Peyer's patch (tissue), 4 donors: ENCODE data around the gene TBCD. TPM values are rescaled to one million over a fixed set of nuclear protein-coding genes. Genes with fewer than 3 reads are reported as not detected.

Experiments
- DNase-seq, 3 donors: peaks; one replicate each; pipeline ENCODE4 v3.0.0-alpha.2; 2017 to 2019
- H3K27ac ChIP-seq, 4 donors: fragments of 200-600 bp; sonication (generic); one replicate each; pipeline ENCODE4 v1.5.1; 2016 to 2019
- H3K27me3 ChIP-seq, 2 donors: fragments of 200-600 bp; sonication (generic); one replicate each; pipeline ENCODE4 v1.5.1; 2019
- H3K36me3 ChIP-seq, 3 donors: fragments of 200-600 bp; sonication (generic); one replicate each; pipeline ENCODE4 v1.5.1; 2016 to 2019
- H3K4me1 ChIP-seq, 4 donors: fragments of 200-600 bp; sonication (generic); one replicate each; pipeline ENCODE4 v1.5.1; 2016 to 2019
- H3K4me3 ChIP-seq, 4 donors: fragments of 200-600 bp; sonication (generic); 1 replicate in 3 of 4; 2 replicates in 1 of 4; pipeline ENCODE4 v1.5.1; 2016 to 2019; ENCODE audit warnings: mild to moderate bottlenecking in 1 of 4
- H3K9me3 ChIP-seq, 4 donors: fragments of 200-600 bp; sonication (generic); one replicate each; pipeline ENCODE4 v1.5.1; 2016 to 2019; ENCODE audit warnings: mild to moderate bottlenecking in 1 of 4
- POLR2A ChIP-seq, 2 donors: fragments of 450-650 bp; IDR thresholded peaks; one replicate each; pipeline ENCODE4 v1.5.1; 2017; ENCODE audit warnings: antibody characterized with exemption in 2 of 2, mild to moderate bottlenecking in 2 of 2, moderate library complexity in 2 of 2
- total RNA-seq, 4 donors: library from RNA; depleted of rRNA; stranded (reverse); fragments of >200 nt; gene quantifications; one replicate each; pipeline ENCODE4 v1.1.0, GENCODE V29; 2016
- TF ChIP-seq, protein P1 (sequence below), 6 experiments: fragments of 450-650 bp in 4 of 6; fragments of 200-600 bp in 2 of 6; sonication (generic) in 1 of 6; IDR thresholded peaks; one replicate each; pipeline ENCODE4 v1.5.1; 2017 to 2019; ENCODE audit warnings: antibody characterized with exemption in 6 of 6, mild to moderate bottlenecking in 3 of 6, moderate library complexity in 1 of 6

TBCD gene
- total RNA-seq, 4 donors from 2014 or later: 58.7 to 130 (median 74.8) TPM

- Histone ChIP-seq H3K9me3 (no peaks in the 10 kb centered on the region), H3K36me3 (peaks cover 0 to 34% (median 0%) of the 10 kb centered on the region in 3 donors), H3K27me3 (no peaks in the 10 kb centered on the region), H3K27ac (no peak overlapping the region), H3K4me3 (no peak overlapping the region), H3K4me1 (no peaks in the 10 kb centered on the region)
- no peak for TF ChIP-seq POLR2A (IDR thresholded peaks at IDR 0.05)
- TF ChIP-seq, protein P1, sequence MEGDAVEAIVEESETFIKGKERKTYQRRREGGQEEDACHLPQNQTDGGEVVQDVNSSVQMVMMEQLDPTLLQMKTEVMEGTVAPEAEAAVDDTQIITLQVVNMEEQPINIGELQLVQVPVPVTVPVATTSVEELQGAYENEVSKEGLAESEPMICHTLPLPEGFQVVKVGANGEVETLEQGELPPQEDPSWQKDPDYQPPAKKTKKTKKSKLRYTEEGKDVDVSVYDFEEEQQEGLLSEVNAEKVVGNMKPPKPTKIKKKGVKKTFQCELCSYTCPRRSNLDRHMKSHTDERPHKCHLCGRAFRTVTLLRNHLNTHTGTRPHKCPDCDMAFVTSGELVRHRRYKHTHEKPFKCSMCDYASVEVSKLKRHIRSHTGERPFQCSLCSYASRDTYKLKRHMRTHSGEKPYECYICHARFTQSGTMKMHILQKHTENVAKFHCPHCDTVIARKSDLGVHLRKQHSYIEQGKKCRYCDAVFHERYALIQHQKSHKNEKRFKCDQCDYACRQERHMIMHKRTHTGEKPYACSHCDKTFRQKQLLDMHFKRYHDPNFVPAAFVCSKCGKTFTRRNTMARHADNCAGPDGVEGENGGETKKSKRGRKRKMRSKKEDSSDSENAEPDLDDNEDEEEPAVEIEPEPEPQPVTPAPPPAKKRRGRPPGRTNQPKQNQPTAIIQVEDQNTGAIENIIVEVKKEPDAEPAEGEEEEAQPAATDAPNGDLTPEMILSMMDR (IDR thresholded peaks at IDR 0.05): no peak
- peak in 2 of 3 donors; percentile 59 for DNase-seq
Observed at GRCh38 chr17:82922646-82923045, 170.8 kb downstream of the TBCD start.

DNA sequence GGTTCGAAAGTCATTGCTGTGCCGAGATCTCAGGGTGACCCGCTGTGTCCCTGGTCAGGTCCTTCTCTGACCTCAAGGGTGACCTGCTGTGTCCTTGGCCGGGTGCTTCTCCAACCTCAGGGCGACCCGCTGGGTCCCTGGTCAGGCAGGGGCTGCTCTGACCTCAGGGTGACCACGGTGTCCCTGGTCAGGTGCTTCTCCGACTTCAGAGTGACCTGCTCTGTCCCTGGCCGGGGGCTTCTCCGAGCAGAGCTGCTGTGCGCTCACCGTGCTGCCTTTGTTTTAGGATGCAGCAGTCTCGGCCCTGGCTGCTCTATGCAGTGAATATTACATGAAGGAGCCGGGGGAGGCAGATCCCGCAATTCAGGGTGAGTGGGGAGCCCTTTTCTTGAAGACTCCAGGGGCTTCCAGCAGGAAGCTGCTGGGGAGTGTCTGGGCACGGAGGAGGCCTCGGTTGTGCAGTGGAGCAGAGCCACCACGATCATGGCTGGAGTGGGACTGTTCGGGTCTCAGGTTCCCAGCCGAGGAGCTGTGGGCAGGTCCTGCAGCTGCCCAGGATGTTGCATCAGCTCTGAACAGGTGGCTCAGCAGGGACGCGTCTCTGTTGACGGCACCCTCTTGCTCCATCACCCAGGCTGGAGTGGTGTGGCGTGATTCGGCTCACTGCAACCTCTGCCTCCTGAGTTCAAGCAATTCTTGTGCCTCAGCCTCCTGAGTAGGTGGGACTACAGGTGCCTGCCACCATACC lies 171.7 kb downstream of the TBCD start:
- Histone ChIP-seq H3K9me3 (no peaks in the 10 kb centered on the region), H3K27ac (no peak overlapping the region), H3K4me3 (no peak overlapping the region), H3K4me1 (no peaks in the 10 kb centered on the region), H3K36me3 (peaks cover 0 to 39% (median 0%) of the 10 kb centered on the region in 3 donors), H3K27me3 (no peaks in the 10 kb centered on the region)
- DNase-seq: no peak
- TF ChIP-seq, protein P1 (IDR thresholded peaks at IDR 0.05): no peak
- TF ChIP-seq POLR2A (IDR thresholded peaks at IDR 0.05): no peak

GRCh38 chr17:82924214-82924613 lies 172.3 kb downstream of the TBCD start:
- TF ChIP-seq, protein P1 (IDR thresholded peaks at IDR 0.05): no peak
- peaks cover 0 to 46% (median 0%) of the 10 kb centered on the region in 3 donors for H3K36me3 ChIP-seq
- H3K9me3 ChIP-seq: no peaks in the 10 kb centered on the region
- H3K27me3 ChIP-seq: no peaks in the 10 kb centered on the region
- H3K4me1 ChIP-seq: no peaks in the 10 kb centered on the region
- no peak overlapping the region for H3K4me3 ChIP-seq
- DNase-seq: no peak
- H3K27ac ChIP-seq: no peak overlapping the region

- H3K36me3 ChIP-seq: peaks cover 0 to 52% (median 0%) of the 10 kb centered on the region in 3 donors
- no peaks in the 10 kb centered on the region for H3K27me3 ChIP-seq
- no peak for DNase-seq
- H3K4me1 ChIP-seq: no peaks in the 10 kb centered on the region
- no peak overlapping the region for H3K4me3 ChIP-seq
- no peak overlapping the region for H3K27ac ChIP-seq
- H3K9me3 ChIP-seq: no peaks in the 10 kb centered on the region
- no peak for TF ChIP-seq POLR2A (IDR thresholded peaks at IDR 0.05)
- TF ChIP-seq, protein P1 (IDR thresholded peaks at IDR 0.05): no peak
Observed at GRCh38 chr17:82924812-82925211, 172.9 kb downstream of the TBCD start.

DNA sequence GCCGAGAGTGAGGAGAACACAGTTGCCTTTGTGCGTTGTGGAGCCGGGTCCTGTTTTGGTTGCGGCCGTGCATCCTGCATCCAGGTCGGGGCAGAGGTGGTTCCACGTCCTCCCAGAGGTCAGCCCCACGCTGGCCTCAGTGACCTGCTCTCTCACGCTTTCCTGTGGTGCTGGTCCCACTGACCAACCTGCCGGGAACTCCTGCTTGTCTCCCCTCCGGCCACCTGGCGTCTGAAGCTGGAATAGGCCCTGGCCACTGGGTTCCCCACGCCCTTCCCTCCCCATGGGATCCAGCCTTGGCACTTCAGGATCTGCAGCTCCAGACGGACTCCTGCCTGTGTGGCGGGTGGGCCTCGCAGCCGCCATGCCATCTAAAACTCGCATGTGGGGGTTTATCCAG lies 173.5 kb downstream of the TBCD start:
- H3K27ac ChIP-seq: no peak overlapping the region
- no peak overlapping the region for H3K4me3 ChIP-seq
- no peak for DNase-seq
- no peak for TF ChIP-seq POLR2A (IDR thresholded peaks at IDR 0.05)
- TF ChIP-seq, protein P1 (IDR thresholded peaks at IDR 0.05): no peak
- no peaks in the 10 kb centered on the region for H3K27me3 ChIP-seq
- no peaks in the 10 kb centered on the region for H3K4me1 ChIP-seq
- H3K36me3 ChIP-seq: peaks cover 0 to 57% (median 0%) of the 10 kb centered on the region in 3 donors
- H3K9me3 ChIP-seq: no peaks in the 10 kb centered on the region
